NCI-H82 (cell line): ENCODE data around the gene ASTN2.
"Not testable (repeated sequence)": the region's sequence is repeated elsewhere in the genome, so short reads cannot be mapped to it uniquely, and the experiment has no call there.

ENCODE experiments used
- DNase-seq: peaks from one replicate; lab custom pipeline; 2025; lab: John Stamatoyannopoulos, UW

Gene ASTN2

GRCh38 chr9:116925121-116925520 is 489.7 kb downstream of the ASTN2 start:
- DNase-seq, result no peak

- no peak for DNase-seq
Observed at GRCh38 chr9:116924462-116925110, 490.3 kb downstream of the ASTN2 start.

- not testable (repeated sequence) for DNase-seq
Observed at GRCh38 chr9:116917895-116918508, 496.9 kb downstream of the ASTN2 start.

- no peak for DNase-seq
Observed at GRCh38 chr9:116913536-116913935, 501.3 kb downstream of the ASTN2 start.

GRCh38 chr9:116910201-116910600 is 504.7 kb downstream of the ASTN2 start:
- DNase-seq, result no peak

- no peak for DNase-seq
Observed at GRCh38 chr9:116907989-116908388, 506.9 kb downstream of the ASTN2 start.

- no peak for DNase-seq
Observed at GRCh38 chr9:116905171-116905588, 509.7 kb downstream of the ASTN2 start.

GRCh38 chr9:116904165-116904564 is 510.7 kb downstream of the ASTN2 start:
- no peak for DNase-seq

- DNase-seq, result no peak
Observed at GRCh38 chr9:116901260-116901659, 513.6 kb downstream of the ASTN2 start.

- no peak for DNase-seq
Observed at GRCh38 chr9:116900543-116900942, 514.3 kb downstream of the ASTN2 start.

GRCh38 chr9:116900007-116900367 is 514.9 kb downstream of the ASTN2 start:
- no peak for DNase-seq

GRCh38 chr9:116899337-116900006 is 515.4 kb downstream of the ASTN2 start:
- no peak for DNase-seq

- DNase-seq, result not testable (repeated sequence)
Observed at GRCh38 chr9:116898131-116898530, 516.7 kb downstream of the ASTN2 start.

- DNase-seq, result no peak
Observed at GRCh38 chr9:116897201-116897600, 517.7 kb downstream of the ASTN2 start.

GRCh38 chr9:116895961-116896360 is 518.9 kb downstream of the ASTN2 start:
- no peak for DNase-seq

GRCh38 chr9:116891424-116891823 is 523.4 kb downstream of the ASTN2 start:
- DNase-seq, result no peak

- not testable (repeated sequence) for DNase-seq
Observed at GRCh38 chr9:116888476-116888875, 526.4 kb downstream of the ASTN2 start.

- DNase-seq, result no peak
Observed at GRCh38 chr9:116888066-116888465, 526.8 kb downstream of the ASTN2 start.

- no peak for DNase-seq
Observed at GRCh38 chr9:116883676-116884075, 531.2 kb downstream of the ASTN2 start.

GRCh38 chr9:116877072-116877471 is 537.8 kb downstream of the ASTN2 start:
- DNase-seq, result no peak

- DNase-seq, result peak; percentile 12
Observed at GRCh38 chr9:116875576-116875975, 539.3 kb downstream of the ASTN2 start.

- no peak for DNase-seq
Observed at GRCh38 chr9:116873937-116874914, 540.6 kb downstream of the ASTN2 start.
